ENCODE measurements around the gene SPIC. TPM values are rescaled to one million over a fixed set of nuclear protein-coding genes. Genes with fewer than 3 reads are reported as not detected.
"Not testable (repeated sequence)": the region's sequence is repeated elsewhere in the genome, so short reads cannot be mapped to it uniquely, and the experiment has no call there.

SPIC gene
- total and polyA plus RNA-seq, 2 experiments from 2014 or later = not detected

- Histone ChIP-seq H3K9ac (no peak overlapping the region), H3K9me3 (ENCODE audit: low read depth) (no peaks in the 10 kb centered on the region), H4K20me1 (ENCODE audit: insufficient read depth) (no peaks in the 10 kb centered on the region), H3K79me2 (ENCODE audit: insufficient read depth) (no peaks in the 10 kb centered on the region), H3K9me2 (ENCODE audit: insufficient read depth) (no peaks in the 10 kb centered on the region), H3K27ac (no peak overlapping the region), H3K36me3 (ENCODE audit: low read depth) (no peaks in the 10 kb centered on the region), H3K4me1 (ENCODE audit: insufficient read depth) (no peaks in the 10 kb centered on the region), H2AFZ (no peak overlapping the region), H3K4me2 (ENCODE audit: unreplicated experiment) (no peak overlapping the region), H3K27me3 (replicated peaks; ENCODE audit: insufficient read depth) (no peaks in the 10 kb centered on the region), H3F3A (ENCODE audit: insufficient read depth) (no peaks in the 10 kb centered on the region), H3K4me3 (no peak overlapping the region)
- WGBS, 2 experiments (ENCODE audit: low coverage in 1 of 2, low lambda C conversion rate in 2 of 2, missing lambda C conversion rate in 2 of 2) = 48 to 54% methylated on average over 2 of the region's 2 CpGs
- in situ Hi-C loops (cut with MboI) = no loop called here
- TF ChIP-seq EZH2phosphoT487 (IDR thresholded peaks at IDR 0.05; ENCODE audit: insufficient read depth, low read depth) (no peak), EZH2 (IDR thresholded peaks at IDR 0.05; ENCODE audit: insufficient read depth, poor library complexity, severe bottlenecking) (no peak)
- no peak for DNase-seq
Observed at GRCh38 chr12:101470939-101471338, 4.2 kb upstream of the SPIC start.

GRCh38 chr12:101471878-101472277, 3.3 kb upstream of the SPIC start:
- H3K79me2 ChIP-seq (ENCODE audit: insufficient read depth); H3K9me2 ChIP-seq (ENCODE audit: insufficient read depth); in situ Hi-C loops (cut with MboI); H3K9ac ChIP-seq; H3K9me3 ChIP-seq (ENCODE audit: low read depth); DNase-seq; H3K27me3 ChIP-seq (replicated peaks; ENCODE audit: insufficient read depth); H3K4me3 ChIP-seq; H2AFZ ChIP-seq; H3K4me2 ChIP-seq (ENCODE audit: unreplicated experiment); H3K27ac ChIP-seq; H4K20me1 ChIP-seq (ENCODE audit: insufficient read depth); H3F3A ChIP-seq (ENCODE audit: insufficient read depth); H3K4me1 ChIP-seq (ENCODE audit: insufficient read depth); H3K36me3 ChIP-seq (ENCODE audit: low read depth): not testable (repeated sequence)
- 81 to 84% methylated on average over 5 of the region's 5 CpGs for WGBS, 2 experiments (ENCODE audit: low coverage in 1 of 2, low lambda C conversion rate in 2 of 2, missing lambda C conversion rate in 2 of 2)

DNA sequence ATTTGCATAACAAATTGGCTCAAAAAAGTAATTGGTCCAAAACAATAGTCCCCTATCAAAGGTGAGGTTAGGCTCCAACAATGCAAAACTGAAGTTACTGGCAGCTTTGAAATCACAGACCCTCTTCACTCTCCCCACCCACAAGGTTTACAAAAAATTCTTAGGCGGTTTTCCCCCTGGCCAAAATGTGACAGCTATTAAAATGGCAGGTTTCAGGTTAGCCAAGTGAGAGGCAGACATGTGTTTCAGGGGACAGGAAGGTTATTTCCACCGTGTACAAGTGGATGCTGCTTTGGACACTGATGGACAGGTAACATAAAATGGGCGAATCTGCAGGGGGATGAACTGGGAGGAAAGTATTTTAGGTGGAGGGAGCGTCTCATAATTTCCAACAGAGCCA, 888 bp upstream of the SPIC start:
- no peaks in the 10 kb centered on the region for H4K20me1 ChIP-seq (ENCODE audit: insufficient read depth)
- DNase-seq = no peak
- in situ Hi-C loops (cut with MboI) = no loop called here
- H3K36me3 ChIP-seq (ENCODE audit: low read depth) = no peaks in the 10 kb centered on the region
- H3K79me2 ChIP-seq (ENCODE audit: insufficient read depth) = no peaks in the 10 kb centered on the region
- H3K9me3 ChIP-seq (ENCODE audit: low read depth) = no peaks in the 10 kb centered on the region
- H3K9ac ChIP-seq = no peak overlapping the region
- TF ChIP-seq EZH2phosphoT487 (IDR thresholded peaks at IDR 0.05; ENCODE audit: insufficient read depth, low read depth) (no peak), EZH2 (IDR thresholded peaks at IDR 0.05; ENCODE audit: insufficient read depth, poor library complexity, severe bottlenecking) (no peak)
- H3K27me3 ChIP-seq (replicated peaks; ENCODE audit: insufficient read depth) = no peaks in the 10 kb centered on the region
- no peaks in the 10 kb centered on the region for H3K4me1 ChIP-seq (ENCODE audit: insufficient read depth)
- H3K4me2 ChIP-seq (ENCODE audit: unreplicated experiment) = no peak overlapping the region
- no peaks in the 10 kb centered on the region for H3F3A ChIP-seq (ENCODE audit: insufficient read depth)
- H3K9me2 ChIP-seq (ENCODE audit: insufficient read depth) = no peaks in the 10 kb centered on the region
- H3K27ac ChIP-seq = no peak overlapping the region
- H3K4me3 ChIP-seq = no peak overlapping the region
- H2AFZ ChIP-seq = no peak overlapping the region
- 21 to 26% methylated on average over 4 of the region's 4 CpGs for WGBS, 2 experiments (ENCODE audit: low coverage in 1 of 2, low lambda C conversion rate in 2 of 2, missing lambda C conversion rate in 2 of 2)

DNA sequence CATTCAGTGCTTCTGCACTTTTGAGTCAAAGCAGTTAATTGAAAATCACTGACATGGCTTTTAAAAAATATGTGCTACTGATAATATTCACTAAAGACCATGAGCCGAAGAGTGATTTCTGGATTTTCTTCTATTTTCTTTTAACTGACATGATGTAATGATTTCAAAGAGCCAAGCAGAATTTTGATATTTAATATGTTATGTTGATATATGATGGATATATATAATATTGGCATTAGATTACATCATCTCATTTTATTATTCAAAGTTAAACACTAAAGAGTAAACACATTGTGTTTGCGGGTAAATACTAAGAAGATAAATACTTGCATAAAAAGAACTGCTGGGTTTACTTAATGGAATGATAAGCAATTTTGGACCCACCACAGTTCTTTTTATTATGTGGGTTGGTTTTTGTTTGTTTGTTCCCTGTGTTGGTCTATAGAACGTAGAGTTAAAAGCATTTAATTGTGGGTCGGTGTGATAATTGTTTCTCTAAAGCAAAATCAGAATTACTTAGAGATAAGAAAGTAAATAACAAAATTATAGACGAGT, 692 bp downstream of the SPIC start:
- Histone ChIP-seq H3K9ac (no peak overlapping the region), H3K36me3 (ENCODE audit: low read depth) (no peaks in the 10 kb centered on the region), H3K27me3 (replicated peaks; ENCODE audit: insufficient read depth) (no peaks in the 10 kb centered on the region), H3K9me3 (ENCODE audit: low read depth) (no peaks in the 10 kb centered on the region), H3F3A (ENCODE audit: insufficient read depth) (no peaks in the 10 kb centered on the region), H4K20me1 (ENCODE audit: insufficient read depth) (no peaks in the 10 kb centered on the region), H3K4me3 (no peak overlapping the region), H2AFZ (no peak overlapping the region), H3K27ac (no peak overlapping the region), H3K4me1 (ENCODE audit: insufficient read depth) (no peaks in the 10 kb centered on the region), H3K9me2 (ENCODE audit: insufficient read depth) (no peaks in the 10 kb centered on the region), H3K79me2 (ENCODE audit: insufficient read depth) (no peaks in the 10 kb centered on the region), H3K4me2 (ENCODE audit: unreplicated experiment) (no peak overlapping the region)
- in situ Hi-C loops (cut with MboI) = no loop called here
- TF ChIP-seq EZH2 (IDR thresholded peaks at IDR 0.05; ENCODE audit: insufficient read depth, poor library complexity, severe bottlenecking) (no peak), EZH2phosphoT487 (IDR thresholded peaks at IDR 0.05; ENCODE audit: insufficient read depth, low read depth) (no peak)
- no peak for DNase-seq
- 31 to 35% methylated on average over 5 of the region's 5 CpGs for WGBS, 2 experiments (ENCODE audit: low coverage in 1 of 2, low lambda C conversion rate in 2 of 2, missing lambda C conversion rate in 2 of 2)

DNA sequence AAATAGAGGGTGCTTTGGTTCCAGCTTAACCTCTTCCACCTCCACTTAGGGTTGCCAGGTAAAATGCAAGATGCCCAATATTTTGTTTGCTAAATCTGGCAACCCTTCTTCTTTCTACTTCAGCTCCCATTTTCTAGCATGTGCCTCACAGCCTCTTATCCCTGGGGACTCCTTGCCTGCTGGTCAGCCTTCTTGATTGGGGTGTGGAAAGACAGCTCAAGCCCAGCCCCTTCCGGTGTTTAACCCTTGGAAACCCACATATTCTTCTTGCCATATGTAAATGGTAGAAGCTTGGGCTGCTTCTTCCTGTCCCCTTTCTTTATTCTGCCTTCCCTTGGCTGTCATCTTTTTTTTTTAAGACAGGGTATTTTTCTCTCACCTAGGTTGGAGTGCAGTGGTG, 5.7 kb downstream of the SPIC start:
- no peaks in the 10 kb centered on the region for H3K9me3 ChIP-seq (ENCODE audit: low read depth)
- WGBS, 2 experiments (ENCODE audit: low coverage in 1 of 2, low lambda C conversion rate in 2 of 2, missing lambda C conversion rate in 2 of 2) = 5 to 41% methylated on average over 1 of the region's 1 CpG
- H3K4me3 ChIP-seq = no peak overlapping the region
- no peak for DNase-seq
- H3K27ac ChIP-seq = no peak overlapping the region
- no peaks in the 10 kb centered on the region for H3K9me2 ChIP-seq (ENCODE audit: insufficient read depth)
- no peaks in the 10 kb centered on the region for H3K4me1 ChIP-seq (ENCODE audit: insufficient read depth)
- H3K36me3 ChIP-seq (ENCODE audit: low read depth) = no peaks in the 10 kb centered on the region
- no peak overlapping the region for H3K9ac ChIP-seq
- in situ Hi-C loops (cut with MboI) = no loop called here
- TF ChIP-seq EZH2 (IDR thresholded peaks at IDR 0.05; ENCODE audit: insufficient read depth, poor library complexity, severe bottlenecking) (no peak), EZH2phosphoT487 (IDR thresholded peaks at IDR 0.05; ENCODE audit: insufficient read depth, low read depth) (no peak)
- peaks cover 4% of the 10 kb centered on the region; the same call in 1 of the 2 replicates for H3F3A ChIP-seq (ENCODE audit: insufficient read depth)
- H2AFZ ChIP-seq = no peak overlapping the region
- no peaks in the 10 kb centered on the region for H4K20me1 ChIP-seq (ENCODE audit: insufficient read depth)
- H3K27me3 ChIP-seq (replicated peaks; ENCODE audit: insufficient read depth) = no peaks in the 10 kb centered on the region; the same call in 1 of the 2 replicates
- H3K4me2 ChIP-seq (ENCODE audit: unreplicated experiment) = no peak overlapping the region
- H3K79me2 ChIP-seq (ENCODE audit: insufficient read depth) = no peaks in the 10 kb centered on the region
